HG03558 (cell line): ENCODE results near the gene USP38.
"Not testable (repeated sequence)": the region's sequence is repeated elsewhere in the genome, so short reads cannot be mapped to it uniquely, and the experiment has no call there.

ENCODE experiments used
- ATAC-seq: cut with Tn5 transposase; IDR thresholded peaks from one replicate; pipeline ENCODE4 v1.9.1; 2021; ENCODE audit warnings: moderate number of reproducible peaks; ENCODE audit not compliant: unreplicated experiment; ENCODE audit errors: extremely low read depth

The USP38 gene

DNA sequence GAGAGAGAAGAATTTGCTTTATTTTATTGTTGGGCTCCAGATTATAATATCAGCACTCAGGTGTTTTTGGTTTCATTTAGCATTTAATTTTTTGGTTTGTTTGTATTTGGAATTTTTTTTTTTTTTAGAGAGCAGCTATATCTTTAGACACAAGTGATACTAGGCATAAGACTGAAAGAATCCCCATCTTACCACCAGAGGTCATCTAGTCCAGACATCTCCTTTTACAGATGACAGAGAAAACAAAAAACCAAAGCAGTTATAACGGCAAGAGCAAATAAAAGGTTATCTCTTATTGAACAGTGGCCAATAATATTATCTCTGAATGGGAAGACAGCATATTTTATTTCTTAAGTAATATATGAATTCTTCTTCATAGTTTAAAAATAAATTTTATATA lies 22.8 kb downstream of the USP38 start:
- ATAC-seq, result no peak

DNA sequence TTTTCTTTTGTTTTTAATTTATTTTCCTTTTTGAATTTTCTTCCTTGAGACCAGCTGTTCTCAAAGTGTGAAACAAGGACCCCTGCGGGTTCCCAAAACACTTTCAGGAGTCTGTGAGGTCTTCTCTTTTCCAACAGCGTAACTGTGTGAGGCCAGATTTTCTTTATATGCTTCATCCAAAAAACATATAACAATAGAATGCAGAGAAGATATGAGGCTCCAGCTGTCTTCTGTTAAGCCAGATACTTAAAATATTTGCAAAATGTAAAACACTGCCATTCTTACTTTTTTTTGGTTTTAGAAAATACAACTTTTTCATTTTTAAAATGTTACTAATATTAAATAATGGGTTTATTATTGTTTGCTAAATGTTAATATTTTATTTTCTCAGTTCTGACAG lies 27.8 kb downstream of the USP38 start:
- ATAC-seq, result no peak

DNA sequence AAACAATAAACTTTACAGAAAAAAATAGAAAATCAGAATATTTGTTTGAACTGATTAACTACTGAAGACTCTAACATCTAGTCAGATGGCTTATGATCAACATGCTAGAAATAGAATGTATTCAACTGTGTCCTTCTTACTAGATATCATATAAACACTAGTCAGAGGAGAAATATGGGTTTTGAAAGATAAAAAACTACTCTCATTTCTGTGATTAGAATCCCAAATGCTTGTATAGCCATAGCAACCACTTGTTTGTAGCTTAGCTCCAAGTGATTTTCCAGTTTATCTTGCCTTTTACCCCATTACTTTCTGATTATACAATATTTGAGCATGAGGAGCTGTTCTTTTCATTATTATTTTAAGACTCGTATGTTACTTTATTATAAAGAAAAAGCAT lies 31.2 kb downstream of the USP38 start:
- ATAC-seq, result no peak

DNA sequence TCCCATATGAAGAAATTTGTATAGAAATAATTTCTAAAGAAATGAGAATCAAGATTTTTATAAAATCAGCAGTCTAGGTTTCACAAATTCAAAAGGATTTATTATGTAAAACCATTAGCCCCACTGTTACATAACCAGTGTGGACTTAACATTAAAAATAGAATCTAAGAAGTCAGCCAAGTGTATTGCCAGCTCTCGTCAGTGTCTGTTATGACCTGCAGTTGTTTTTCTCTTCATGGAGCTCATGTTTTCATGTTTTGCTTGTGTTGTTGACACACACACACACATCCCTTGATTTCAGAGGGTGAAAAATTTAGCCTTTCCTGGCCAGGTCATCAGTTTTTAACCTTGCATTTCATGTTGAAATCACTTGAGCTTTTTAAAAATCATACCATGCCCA lies 39.5 kb downstream of the USP38 start:
- no peak for ATAC-seq

DNA sequence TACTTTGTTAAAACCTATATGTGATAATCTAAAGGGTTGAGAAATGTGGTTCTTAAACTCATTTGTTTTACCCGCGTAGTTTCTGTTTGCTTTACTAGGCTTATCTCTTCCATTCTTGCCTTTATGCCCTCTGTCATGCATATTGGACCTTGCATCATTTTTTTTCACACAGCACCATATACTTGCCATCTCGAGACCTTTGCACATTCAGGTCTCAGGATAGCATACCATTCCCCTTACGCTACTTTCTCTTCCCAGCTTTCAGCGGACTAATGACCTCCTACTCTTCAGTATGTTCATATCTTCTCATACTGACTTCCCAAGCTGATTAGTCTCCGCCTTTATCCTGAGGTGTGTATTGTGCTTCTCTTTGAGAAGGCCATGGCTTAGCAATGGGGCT lies 40.5 kb downstream of the USP38 start:
- ATAC-seq, result no peak

DNA sequence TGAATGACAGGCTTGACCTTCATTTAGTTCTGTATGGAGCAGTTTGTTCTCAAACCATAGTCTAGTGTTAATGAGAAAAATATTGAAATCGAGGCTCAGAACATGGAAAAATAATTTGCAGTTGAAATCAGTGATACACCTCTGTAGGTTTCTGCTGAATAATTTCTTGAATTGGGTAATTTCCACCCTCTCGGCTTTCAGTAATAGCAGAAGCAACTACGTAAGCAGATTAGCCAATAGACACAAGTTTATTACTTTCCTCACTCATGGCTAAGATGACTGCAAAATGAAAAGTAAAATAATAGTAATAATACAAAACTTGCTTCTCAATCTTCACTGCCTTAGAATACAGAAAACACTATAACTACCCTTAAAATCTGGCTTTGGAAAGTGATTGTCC lies 46.0 kb downstream of the USP38 start:
- ATAC-seq, result no peak

DNA sequence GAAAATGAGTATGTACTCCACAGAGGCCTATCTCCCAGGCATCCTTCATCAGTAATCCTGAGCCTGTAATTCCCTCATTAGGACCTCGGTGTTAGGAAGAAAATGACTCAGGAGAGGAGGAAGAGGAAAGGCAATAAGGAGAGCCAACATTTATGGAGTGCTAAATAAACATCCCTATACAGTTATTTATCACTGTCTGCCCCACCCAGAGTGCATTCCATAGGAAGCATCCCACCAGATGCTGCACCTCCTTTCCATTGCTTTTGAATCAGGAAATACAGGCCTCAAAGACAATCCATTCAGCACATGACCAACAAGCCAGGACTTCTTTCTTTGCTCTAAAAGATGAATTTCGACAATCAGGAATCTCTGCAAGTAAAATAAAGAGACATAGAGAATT lies 47.6 kb downstream of the USP38 start:
- no peak for ATAC-seq

DNA sequence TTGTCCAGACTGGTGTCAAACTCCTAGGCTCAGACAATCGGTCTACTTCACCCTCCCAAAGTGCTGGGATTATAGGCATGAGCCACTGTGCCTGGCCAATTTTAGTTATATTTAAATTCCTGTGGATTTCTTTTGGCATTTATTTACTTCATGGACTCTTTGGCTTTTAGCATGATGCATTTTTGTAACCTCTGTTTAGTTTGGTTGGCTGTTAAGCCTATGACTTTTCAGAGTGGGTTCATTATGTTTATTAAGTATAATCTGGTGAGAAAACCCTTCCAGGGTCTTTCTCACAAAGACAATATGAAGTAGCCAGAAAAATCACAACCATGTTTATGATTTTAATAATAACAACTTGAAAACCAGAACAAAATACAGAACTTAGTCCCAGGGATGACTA lies 49.4 kb downstream of the USP38 start:
- no peak for ATAC-seq

DNA sequence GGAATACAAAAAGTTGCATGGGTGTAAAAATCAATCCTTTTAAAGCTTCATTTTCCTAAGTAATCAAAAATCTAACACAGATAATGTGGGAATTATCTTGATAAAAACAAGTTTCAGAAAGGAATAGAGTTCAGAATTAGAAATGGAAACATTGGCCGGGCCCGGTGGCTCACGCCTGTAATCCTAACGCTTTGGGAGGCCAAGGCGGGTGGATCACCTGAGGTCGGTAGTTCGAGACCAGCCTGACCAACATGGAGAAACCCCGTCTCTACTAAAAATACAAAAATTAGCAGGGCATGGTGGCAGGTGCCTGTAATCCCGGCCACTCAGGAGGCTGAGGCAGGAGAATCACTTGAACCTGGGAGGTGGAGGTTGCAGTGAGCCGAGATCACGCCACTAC lies 52.5 kb downstream of the USP38 start:
- ATAC-seq, result not testable (repeated sequence)

DNA sequence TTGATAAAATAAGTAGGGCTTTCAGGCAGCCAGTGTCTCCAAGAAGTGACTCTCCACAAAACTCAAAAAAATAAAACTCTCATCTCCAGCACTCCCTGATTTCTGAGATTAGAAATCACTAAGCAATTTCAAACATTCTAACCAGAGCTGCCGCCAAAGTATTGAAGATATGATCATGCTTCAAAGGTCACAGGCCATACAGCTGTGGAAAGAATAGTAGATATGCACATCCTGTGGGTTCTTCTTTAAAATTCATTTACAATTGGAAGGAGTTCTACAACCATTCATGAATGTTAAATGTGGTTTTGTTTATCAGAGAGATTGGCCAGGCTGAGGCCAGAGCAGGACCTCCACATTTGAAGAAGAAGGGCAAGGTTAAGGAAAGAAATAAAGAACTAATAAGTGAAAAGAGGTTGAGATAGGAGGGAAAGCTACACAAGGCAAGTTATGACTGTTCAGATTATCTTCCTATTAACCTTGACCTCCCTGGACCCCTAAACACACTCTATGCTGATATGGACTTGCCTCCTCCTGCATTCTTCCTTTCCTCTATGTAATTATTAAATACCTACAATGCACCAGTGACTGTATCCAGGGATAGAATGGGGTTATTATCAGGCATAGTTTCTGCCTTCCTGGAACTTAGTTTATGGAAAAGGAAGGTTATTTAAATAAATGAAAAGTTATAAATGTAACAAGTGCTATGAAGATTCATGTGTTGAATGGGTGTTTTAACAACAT lies 56.4 kb downstream of the USP38 start:
- ATAC-seq, result no peak

DNA sequence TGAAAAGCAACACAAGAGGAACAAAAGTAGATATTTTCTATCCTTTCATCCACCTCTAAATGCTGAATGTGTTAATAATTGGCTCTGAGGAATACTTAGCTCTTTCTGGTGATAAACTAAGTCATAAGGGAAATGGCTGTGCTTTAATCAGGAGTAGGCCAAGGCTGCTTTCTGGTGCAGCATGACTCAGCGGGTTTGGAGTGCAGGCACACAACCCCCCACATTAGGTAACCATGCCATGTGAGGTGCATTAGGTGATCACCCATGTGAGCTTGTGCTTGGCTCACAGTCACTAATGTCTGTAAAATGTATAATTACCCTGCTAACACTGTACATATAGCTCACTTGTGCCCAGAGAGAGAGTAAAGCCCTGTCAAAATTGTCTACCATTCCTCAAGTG lies 57.2 kb downstream of the USP38 start:
- ATAC-seq, result no peak

DNA sequence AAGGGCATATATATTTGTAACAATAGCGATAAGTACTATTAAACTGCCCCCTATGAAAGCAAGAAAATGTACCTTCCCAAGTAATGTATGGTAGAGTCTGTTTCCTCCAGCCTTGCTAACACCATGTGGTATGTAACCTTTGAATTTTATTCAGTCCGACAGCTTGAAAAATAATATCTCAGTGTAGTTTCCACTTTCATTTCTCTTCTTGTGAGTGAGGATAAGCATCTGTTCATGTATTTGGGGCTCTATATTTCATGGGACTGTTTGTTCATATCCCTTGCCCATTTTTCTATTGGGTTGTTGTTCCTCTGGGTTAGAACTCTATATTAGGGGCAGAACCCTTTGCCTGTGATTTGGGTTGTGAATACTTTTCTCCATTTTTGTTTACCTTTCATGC lies 58.3 kb downstream of the USP38 start:
- ATAC-seq, result no peak

DNA sequence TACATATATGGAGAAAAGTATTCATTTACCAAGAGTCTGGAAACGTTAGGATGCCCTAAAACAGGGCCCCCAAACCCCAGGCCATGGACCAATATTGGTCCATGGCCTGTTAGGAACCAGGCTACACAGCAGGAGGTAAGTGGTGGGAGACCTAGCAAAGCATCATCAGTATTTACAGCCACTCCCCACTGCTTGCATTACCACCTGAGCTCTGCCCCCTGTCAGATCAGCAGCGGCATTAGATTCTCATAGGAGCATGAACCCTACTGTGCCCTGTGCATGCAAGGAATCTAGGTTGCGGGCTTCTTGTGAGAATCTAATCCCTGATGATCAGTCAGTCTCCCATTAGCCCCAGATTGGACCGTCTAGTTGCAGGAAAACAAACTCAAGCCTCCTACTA lies 62.3 kb downstream of the USP38 start:
- no peak for ATAC-seq

DNA sequence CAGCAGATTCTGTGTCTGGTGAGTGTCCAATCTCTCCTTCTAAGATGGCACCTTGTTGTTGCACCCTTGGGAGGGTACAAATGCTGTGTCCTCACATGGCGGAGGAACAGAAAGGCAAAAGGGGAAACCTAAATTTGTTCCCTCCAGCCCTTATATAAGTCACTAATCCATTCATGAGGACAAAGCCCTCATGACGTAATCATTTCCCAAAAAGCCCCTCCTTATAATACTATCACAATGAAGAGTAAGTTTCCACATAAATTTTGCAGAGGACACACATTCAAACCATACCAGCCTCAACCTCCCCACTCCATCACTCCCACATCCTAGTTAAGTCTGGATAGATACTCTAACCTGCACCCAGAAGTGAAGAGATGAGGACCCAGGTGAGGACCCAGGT lies 63.1 kb downstream of the USP38 start:
- ATAC-seq, result no peak

DNA sequence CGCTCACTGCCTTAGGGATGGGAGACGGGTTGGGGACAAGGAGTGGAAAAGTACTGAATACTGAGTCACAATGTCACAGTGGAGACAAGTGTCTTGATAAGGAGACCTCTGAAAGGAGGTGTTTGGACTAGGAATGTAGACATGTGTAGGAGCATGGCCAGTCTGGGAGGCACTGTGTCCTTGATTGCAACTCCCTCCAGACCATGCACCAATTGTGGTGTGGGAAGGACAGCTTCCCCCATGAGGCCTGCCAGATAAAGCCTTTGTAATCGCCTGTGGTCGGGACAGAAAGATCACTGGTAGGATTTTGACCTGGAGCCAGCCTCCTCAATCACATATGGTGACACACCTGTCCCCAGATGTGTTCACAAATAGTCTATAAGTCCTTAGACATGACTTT lies 64.1 kb downstream of the USP38 start:
- no peak for ATAC-seq

DNA sequence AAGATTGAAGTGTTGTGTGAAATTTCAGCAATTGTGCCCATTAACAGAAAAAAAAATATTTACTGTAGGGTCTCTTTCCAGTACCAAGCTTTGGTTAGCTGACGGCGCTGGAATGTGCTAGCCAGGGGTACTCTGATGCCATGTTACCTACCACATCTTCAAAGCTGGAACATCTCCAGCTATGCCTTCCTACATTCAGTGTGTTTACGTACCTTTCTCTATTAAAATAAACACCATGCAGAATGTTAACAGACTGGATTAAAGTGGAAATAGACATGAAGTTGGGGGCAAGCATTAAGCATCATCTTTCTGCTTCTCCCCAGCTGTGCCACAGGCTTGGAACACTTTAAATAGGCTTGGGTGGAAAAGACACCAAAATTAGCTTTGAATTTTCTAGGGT lies 65.9 kb downstream of the USP38 start:
- no peak for ATAC-seq

DNA sequence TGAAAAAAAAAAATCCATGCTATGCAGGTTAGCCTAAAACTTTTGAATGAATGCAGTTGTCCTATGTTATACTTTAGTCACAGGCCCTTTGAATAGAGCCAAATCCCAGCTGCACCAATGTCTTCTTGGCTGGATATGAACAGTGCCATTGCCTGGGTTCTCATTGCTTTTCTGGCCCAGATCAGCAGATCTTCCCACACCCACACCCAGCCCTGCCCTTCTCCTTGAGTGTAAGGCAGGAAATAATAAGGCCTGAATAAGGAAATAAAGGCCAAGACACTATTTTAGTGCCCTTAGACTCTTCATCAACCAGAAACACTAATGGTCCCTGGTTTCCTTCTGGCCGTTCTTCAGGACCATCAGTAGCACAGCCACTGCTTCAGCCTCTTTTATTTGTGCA lies 66.6 kb downstream of the USP38 start:
- ATAC-seq, result no peak

DNA sequence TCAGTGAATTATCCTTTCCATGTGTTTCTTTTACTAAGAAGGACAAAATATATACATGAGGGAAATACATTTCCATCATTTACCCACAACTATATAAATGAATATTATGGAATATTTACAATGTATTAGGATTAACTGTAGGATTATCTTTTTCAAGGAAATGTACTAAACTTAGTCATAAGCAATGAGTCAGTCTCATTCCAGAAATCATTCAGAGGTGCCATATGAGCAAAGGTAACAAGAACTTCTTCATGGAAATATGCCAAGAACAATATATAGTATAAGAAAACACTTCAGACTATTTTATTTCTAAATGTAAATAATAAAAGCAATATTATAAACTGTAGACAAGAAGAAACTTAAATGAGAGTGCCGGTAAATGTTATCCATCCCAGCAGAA lies 67.1 kb downstream of the USP38 start:
- ATAC-seq, result no peak

DNA sequence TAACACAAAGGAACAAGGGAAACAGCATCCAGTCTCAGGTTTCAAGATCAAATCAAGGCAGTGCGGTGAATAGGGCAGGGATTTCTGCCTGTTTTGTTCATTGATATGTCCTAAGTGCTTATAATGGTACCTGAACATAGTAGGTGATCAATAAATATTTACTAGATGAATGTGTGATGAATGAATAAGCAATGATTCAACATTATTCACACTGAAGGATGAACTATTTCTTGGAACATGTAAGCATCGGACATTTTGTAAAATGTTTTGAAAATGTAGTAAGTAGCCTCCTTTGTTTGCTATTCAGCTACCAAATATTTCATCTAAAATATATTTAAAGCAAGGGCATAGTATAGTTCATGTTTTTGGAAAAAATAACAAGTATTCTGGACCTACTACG lies 67.8 kb downstream of the USP38 start:
- ATAC-seq, result no peak

DNA sequence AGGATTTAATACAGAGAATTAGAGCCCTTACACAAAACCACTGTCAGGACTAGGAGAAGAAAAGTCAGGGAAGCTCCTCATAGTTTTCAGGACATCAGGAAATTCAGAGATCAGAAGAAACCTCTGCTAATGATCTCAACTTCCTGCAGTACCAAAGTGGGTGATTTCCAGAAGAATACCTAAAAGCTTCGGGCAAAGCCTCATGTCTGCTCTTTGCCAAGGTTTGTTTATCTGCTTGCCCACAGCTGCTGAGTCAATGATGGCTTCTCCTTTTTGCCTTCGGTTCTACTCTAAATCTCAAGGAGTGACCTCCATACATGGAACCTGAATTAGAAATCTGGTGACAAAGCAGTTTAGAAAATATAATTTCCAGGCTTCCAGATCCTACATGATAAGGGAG lies 68.4 kb downstream of the USP38 start:
- ATAC-seq, result no peak

DNA sequence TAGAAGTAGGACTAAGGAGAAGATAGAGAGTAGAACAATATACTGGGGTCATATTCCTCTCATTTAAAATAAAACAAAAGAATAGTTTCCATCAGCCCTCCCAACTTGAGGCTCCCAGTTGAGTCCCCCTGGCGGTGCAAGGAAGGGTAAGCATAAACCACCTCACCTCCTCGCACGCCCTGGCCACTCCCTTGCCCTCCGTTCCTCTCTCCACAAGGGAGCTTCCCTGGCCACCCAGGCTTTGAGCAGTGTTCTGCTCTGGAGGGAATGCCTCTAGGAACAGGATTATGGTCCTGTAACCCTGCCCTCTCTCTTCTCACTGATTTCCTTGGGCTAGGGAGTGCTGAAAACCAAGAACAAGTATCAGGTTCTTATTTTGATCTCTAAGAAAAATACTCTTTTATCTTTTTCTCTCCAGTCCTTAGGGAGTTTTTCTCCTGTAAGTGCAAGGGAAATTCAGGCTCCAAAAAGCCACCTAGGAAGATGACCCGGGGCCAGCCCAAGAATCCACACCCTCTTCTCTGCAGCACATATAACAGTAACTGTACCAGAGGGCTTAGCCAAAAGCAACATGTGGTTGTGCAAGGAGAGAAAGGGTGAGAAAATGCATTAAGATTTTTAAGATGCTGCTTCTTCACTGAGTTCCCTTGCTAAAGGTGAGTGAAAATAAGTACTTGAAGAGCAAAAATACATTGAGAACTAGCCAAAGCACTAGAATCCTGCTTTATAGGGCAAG lies 69.9 kb downstream of the USP38 start:
- no peak for ATAC-seq

DNA sequence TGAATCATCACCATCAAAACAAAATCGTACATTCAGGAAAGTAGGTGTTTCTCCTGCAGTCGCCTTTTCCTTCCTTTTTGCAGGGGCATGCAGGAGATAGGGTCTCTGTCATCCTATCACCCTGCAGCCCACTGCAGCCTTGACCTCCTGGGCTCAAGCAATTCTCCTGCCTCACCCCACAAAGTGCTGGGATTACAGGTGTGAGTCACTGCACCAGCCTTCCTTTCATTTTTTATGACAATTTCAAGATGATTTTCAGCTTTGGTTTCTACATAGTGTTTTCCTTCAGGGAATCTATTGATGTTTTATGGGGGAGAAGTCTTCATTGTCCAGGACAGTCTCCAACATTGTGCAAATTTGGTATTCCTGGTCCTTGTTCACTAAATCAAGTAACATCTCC lies 71.7 kb downstream of the USP38 start:
- ATAC-seq, result no peak
